Uterus (tissue), 4 donors: ENCODE data around the gene DHODH. TPM values are rescaled to one million over a fixed set of nuclear protein-coding genes. Genes with fewer than 3 reads are reported as not detected.
"Not testable (repeated sequence)": the region's sequence is repeated elsewhere in the genome, so short reads cannot be mapped to it uniquely, and the experiment has no call there.

ENCODE experiments used
- DNase-seq, 2 donors: peaks; one replicate each; pipeline ENCODE4 v3.0.0-alpha.2; 2019 to 2020
- H3K27ac ChIP-seq, 2 donors: fragments of 200-600 bp; sonication (generic); 1 replicate in 1 of 2; 2 replicates in 1 of 2; pipeline ENCODE4 v1.5.1; 2016 to 2018
- H3K27me3 ChIP-seq, 2 donors: fragments of 200-600 bp; sonication (generic); one replicate each; pipeline ENCODE4 v1.5.1; 2018 to 2019; ENCODE audit warnings: control low read depth in 1 of 2
- H3K36me3 ChIP-seq, 2 donors: fragments of 200-600 bp; sonication (generic); one replicate each; pipeline ENCODE4 v1.5.1; 2019; ENCODE audit warnings: control low read depth in 1 of 2
- H3K4me1 ChIP-seq, 2 donors: fragments of 200-600 bp; sonication (generic); one replicate each; pipeline ENCODE4 v1.5.1; 2018 to 2019; ENCODE audit warnings: control low read depth in 1 of 2
- H3K4me3 ChIP-seq, 2 donors: fragments of 200-600 bp; sonication (generic); 1 replicate in 1 of 2; 2 replicates in 1 of 2; pipeline ENCODE4 v1.5.1; 2018 to 2019; ENCODE audit warnings: mild to moderate bottlenecking in 1 of 2
- H3K9me3 ChIP-seq, 2 donors: fragments of 200-600 bp; sonication (generic); one replicate each; pipeline ENCODE4 v1.5.1; 2019; ENCODE audit warnings: control low read depth in 1 of 2
- POLR2A ChIP-seq, 2 donors: fragments of 450-650 bp; IDR thresholded peaks; one replicate each; pipeline ENCODE4 v1.6.1; 2016; ENCODE audit warnings: antibody characterized with exemption in 2 of 2, mild to moderate bottlenecking in 1 of 2, moderate library complexity in 1 of 2
- intact Hi-C: fragments of 100-400 bp; cut with DNase I; formaldehyde crosslinking; loops from one replicate; pipeline ENCODE4 v1.15.1; 2023; ENCODE audit warnings: low total_unique reads
- small RNA-seq: library from RNA; depleted of rRNA; stranded (forward); fragments of <200 nt; gene quantifications from one replicate; pipeline ENCODE3, GENCODE V24; 2016
- total RNA-seq, 4 donors: library from RNA; depleted of rRNA in 3 of 4; stranded (reverse); fragments of >200 nt in 3 of 4; gene quantifications; one replicate each; pipeline versions ENCODE4 v1.1.0 to v1.2.4, GENCODE V29; 2014 to 2023
- TF ChIP-seq, protein P1 (sequence below), 4 experiments: fragments of 200-600 bp in 2 of 4; fragments of 450-650 bp in 2 of 4; sonication (generic) in 2 of 4; IDR thresholded peaks; one replicate each; pipeline ENCODE4 v1.5.1; 2016 to 2019; ENCODE audit warnings: antibody characterized with exemption in 4 of 4, mild to moderate bottlenecking in 2 of 4, moderate library complexity in 1 of 4
- donor health status: DM: yes; HTN: yes; CAD: no.

DHODH gene
- total RNA-seq, 4 donors from 2014 or later = 1.8 to 14.7 (median 7.1) TPM

DNA sequence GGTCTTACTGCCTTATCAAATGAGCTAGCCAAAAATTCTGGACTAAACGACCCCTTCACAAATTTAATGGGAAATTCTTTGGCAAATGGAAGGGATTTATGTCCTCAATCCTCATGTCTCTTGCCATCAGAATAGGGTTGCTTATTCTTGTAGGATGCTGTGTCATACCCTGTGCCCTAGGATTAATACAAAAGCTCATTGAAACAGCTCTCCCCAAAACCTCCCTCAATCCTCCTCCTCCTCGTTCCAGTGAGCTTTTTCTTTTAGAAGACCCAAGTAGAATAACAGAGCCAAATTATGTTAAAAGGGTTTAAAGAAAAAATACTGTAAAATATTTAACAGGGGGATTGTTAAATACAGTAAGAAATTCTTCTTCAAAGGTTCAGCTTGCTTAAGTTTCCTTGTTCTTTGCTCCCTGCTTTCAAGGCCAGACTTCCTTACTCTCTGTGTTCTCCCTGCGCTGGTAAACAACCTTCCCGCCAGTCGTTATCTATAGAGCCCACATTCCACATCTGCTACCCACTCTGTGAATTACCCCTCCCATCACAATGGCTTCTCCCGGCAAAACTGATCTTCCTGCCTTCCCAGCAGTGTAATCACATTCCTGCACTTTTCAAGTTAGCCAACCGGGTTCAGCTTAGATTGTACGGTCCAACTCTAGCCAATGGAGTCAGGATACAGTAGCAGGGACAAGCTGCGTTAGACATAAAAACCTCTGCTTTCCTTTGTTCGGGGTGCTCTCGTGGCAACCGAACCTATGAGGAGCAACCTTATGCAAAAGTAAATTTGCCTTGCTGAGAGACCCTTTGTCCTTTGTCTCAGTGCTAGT lies 64.2 kb downstream of the DHODH start:
- no peaks in the 10 kb centered on the region for H3K27me3 ChIP-seq
- H3K4me1 ChIP-seq = no peaks in the 10 kb centered on the region
- TF ChIP-seq, protein P1, sequence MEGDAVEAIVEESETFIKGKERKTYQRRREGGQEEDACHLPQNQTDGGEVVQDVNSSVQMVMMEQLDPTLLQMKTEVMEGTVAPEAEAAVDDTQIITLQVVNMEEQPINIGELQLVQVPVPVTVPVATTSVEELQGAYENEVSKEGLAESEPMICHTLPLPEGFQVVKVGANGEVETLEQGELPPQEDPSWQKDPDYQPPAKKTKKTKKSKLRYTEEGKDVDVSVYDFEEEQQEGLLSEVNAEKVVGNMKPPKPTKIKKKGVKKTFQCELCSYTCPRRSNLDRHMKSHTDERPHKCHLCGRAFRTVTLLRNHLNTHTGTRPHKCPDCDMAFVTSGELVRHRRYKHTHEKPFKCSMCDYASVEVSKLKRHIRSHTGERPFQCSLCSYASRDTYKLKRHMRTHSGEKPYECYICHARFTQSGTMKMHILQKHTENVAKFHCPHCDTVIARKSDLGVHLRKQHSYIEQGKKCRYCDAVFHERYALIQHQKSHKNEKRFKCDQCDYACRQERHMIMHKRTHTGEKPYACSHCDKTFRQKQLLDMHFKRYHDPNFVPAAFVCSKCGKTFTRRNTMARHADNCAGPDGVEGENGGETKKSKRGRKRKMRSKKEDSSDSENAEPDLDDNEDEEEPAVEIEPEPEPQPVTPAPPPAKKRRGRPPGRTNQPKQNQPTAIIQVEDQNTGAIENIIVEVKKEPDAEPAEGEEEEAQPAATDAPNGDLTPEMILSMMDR (IDR thresholded peaks at IDR 0.05) = no peak
- no peak for TF ChIP-seq POLR2A (IDR thresholded peaks at IDR 0.05)
- peak overlapping the region in 1 of 2 donors; percentile 41 for H3K27ac ChIP-seq
- no peak overlapping the region for H3K4me3 ChIP-seq
- no peak for DNase-seq
- intact Hi-C loops = no loop called here
- H3K36me3 ChIP-seq = no peaks in the 10 kb centered on the region
- no peaks in the 10 kb centered on the region for H3K9me3 ChIP-seq

DNA sequence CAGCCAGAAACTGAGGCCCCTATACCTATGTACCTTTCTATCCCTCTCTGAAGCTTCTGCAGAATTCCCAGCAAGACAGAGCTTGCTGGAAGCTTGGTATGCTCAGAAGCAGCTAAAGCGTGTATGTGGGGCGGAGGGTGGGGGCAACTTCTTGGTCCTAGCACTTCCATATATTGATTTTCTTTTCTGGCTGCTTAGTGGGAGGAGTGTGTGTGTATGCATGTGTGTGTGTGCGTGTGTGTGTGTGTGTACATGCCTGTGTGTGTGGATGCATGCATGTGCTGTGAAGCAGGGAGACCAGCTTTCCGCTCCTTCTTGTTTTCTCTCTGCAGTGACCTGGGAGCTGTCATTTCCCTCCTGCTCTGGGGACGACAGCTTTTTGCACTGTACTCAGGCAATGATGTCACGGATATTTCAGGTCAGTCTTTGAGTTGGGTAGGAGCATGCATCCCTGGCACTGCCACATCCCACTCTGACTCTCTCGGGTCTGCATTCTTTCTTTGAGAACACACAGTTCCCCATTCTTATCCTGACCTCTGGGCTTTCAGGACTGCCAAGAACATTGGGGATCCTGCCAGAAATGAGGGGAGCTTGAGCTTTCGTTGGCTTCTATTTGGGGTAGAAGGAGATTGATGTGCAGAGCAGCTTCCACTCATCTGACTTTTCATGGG lies 65.2 kb downstream of the DHODH start:
- H3K36me3 ChIP-seq = no peaks in the 10 kb centered on the region
- H3K9me3 ChIP-seq = no peaks in the 10 kb centered on the region
- TF ChIP-seq, protein P1 (IDR thresholded peaks at IDR 0.05) = no peak
- TF ChIP-seq POLR2A (IDR thresholded peaks at IDR 0.05) = no peak
- no peak for DNase-seq
- H3K27ac ChIP-seq = no peak overlapping the region
- intact Hi-C loops = no loop called here
- H3K4me3 ChIP-seq = no peak overlapping the region
- no peaks in the 10 kb centered on the region for H3K27me3 ChIP-seq
- H3K4me1 ChIP-seq = no peaks in the 10 kb centered on the region

DNA sequence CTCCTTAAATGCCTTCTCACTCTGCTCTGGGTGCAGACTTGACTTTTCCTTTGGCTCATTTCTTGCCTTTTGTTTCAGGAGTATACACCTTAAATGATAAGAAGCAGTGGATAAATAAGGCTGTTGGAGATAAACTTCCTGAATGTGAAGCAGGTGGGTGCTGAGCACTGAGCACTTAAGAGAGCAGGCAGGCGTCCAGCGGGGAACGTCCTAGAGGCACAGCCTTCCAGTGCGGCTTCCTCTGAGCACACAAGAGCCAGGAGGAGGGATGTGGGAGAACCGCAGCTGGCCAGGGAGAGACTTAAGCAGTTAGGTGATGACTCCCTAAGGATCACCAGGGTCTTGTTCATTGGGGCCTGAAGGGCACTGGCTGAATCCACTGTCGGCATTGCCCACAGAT lies 66.5 kb downstream of the DHODH start:
- H3K4me3 ChIP-seq, H3K9me3 ChIP-seq, H3K27ac ChIP-seq, intact Hi-C loops, H3K27me3 ChIP-seq, H3K4me1 ChIP-seq, H3K36me3 ChIP-seq, DNase-seq: not testable (repeated sequence)

Small RNA genes within 50 kb of the gene (small RNA-seq; reads per million reads assigned to genes)
- gene RPL39P31 = not detected

Other genes with a start within 250 kb of the DHODH start
- gene AP1G1, start 199.9 kb upstream of the DHODH start, total RNA-seq = 100 to 1,000 TPM in 1 of 4 donors, 10 to 100 TPM in 3; 32.5 to 125 (median 56.4) TPM
- 10 to 100 TPM in 3 of 4 donors, 1 to 10 TPM in 1; 4.7 to 33.1 (median 23.4) TPM for gene ATXN1L, start 162.8 kb upstream of the DHODH start, total RNA-seq
- gene ZNF821, start 124.6 kb upstream of the DHODH start, total RNA-seq = 10 to 100 TPM in 2 of 4 donors, 1 to 10 TPM in 1, under 1 TPM in 1; 0.59 to 16.9 (median 7.4) TPM
- gene IST1, start 113.2 kb upstream of the DHODH start, total RNA-seq = 100 to 1,000 TPM; 172 to 301 (median 207) TPM
- under 1 TPM in 3 of 4 donors, not detected in 1; under 0.01 to 0.35 (median 0.15) TPM for gene PKD1L3, start 8.3 kb upstream of the DHODH start, total RNA-seq
- gene HP, start 45.8 kb downstream of the DHODH start, total RNA-seq = 10 to 100 TPM in 2 of 4 donors, 1 to 10 TPM in 1, under 1 TPM in 1; 0.77 to 23.8 (median 10.6) TPM
- 1 to 10 TPM in 1 of 4 donors, not detected in 3; 1.1 TPM for gene HPR, start 54.5 kb downstream of the DHODH start, total RNA-seq
- gene TXNL4B, start 84.9 kb downstream of the DHODH start, total RNA-seq = 10 to 100 TPM in 2 of 4 donors, 1 to 10 TPM in 2; 1.2 to 54.1 (median 14.9) TPM
- 10 to 100 TPM; 12.8 to 73.6 (median 41.5) TPM for gene DHX38, start 85.1 kb downstream of the DHODH start, total RNA-seq
- 1 to 10 TPM in 2 of 4 donors, not detected in 2; 1.2 to 1.4 TPM for gene PMFBP1, start 163.4 kb downstream of the DHODH start, total RNA-seq